DMS53 (cell line): Measurements from ENCODE around the gene CFAP46.

ENCODE experiments used
- DNase-seq: peaks from one replicate; lab custom pipeline; 2025; lab: John Stamatoyannopoulos, UW

CFAP46 gene

GRCh38 chr10:132861884-132862461, 80.4 kb downstream of the CFAP46 start:
- no peak for DNase-seq

GRCh38 chr10:132861116-132861691, 81.2 kb downstream of the CFAP46 start:
- DNase-seq: no peak

GRCh38 chr10:132860532-132860931, 81.8 kb downstream of the CFAP46 start:
- no peak for DNase-seq

- DNase-seq: no peak
These were observed 83.1 kb downstream of the CFAP46 start for GRCh38 chr10:132859084-132859855.

GRCh38 chr10:132858121-132859081, 84.0 kb downstream of the CFAP46 start:
- no peak for DNase-seq

GRCh38 chr10:132856869-132857524, 85.4 kb downstream of the CFAP46 start:
- DNase-seq: no peak

- no peak for DNase-seq
These were observed 86.5 kb downstream of the CFAP46 start for GRCh38 chr10:132855889-132856288.

- DNase-seq: no peak
These were observed 90.9 kb downstream of the CFAP46 start for GRCh38 chr10:132851451-132851850.

GRCh38 chr10:132850896-132851295, 91.5 kb downstream of the CFAP46 start:
- no peak for DNase-seq

GRCh38 chr10:132850246-132850645, 92.1 kb downstream of the CFAP46 start:
- no peak for DNase-seq

GRCh38 chr10:132849546-132850031, 92.8 kb downstream of the CFAP46 start:
- DNase-seq: no peak

- DNase-seq: no peak
These were observed 93.3 kb downstream of the CFAP46 start for GRCh38 chr10:132848951-132849545.

- DNase-seq: no peak
These were observed 94.1 kb downstream of the CFAP46 start for GRCh38 chr10:132848291-132848701.

- DNase-seq: no peak
These were observed 94.5 kb downstream of the CFAP46 start for GRCh38 chr10:132847856-132848255.

- no peak for DNase-seq
These were observed 95.0 kb downstream of the CFAP46 start for GRCh38 chr10:132847416-132847777.

GRCh38 chr10:132846631-132847415, 95.5 kb downstream of the CFAP46 start:
- DNase-seq: no peak

GRCh38 chr10:132845780-132846595, 96.4 kb downstream of the CFAP46 start:
- no peak for DNase-seq

- DNase-seq: no peak
These were observed 97.3 kb downstream of the CFAP46 start for GRCh38 chr10:132845041-132845551.
